Fibroblast of the conjunctiva (primary cell): ENCODE results near the gene SLC23A3.
"Not testable (repeated sequence)": the region's sequence is repeated elsewhere in the genome, so short reads cannot be mapped to it uniquely, and the experiment has no call there.

Experiments used
- DNase-seq: peaks from one replicate; pipeline ENCODE4 v3.0.0-alpha.2; 2010; ENCODE audit warnings: low read depth

The SLC23A3 gene

GRCh38 chr2:219205165-219205538 is 35.3 kb upstream of the SLC23A3 start:
- no peak for DNase-seq

GRCh38 chr2:219204425-219205164 is 34.8 kb upstream of the SLC23A3 start:
- DNase-seq: no peak

- DNase-seq: not testable (repeated sequence)
Observed at GRCh38 chr2:219201331-219201730, 31.5 kb upstream of the SLC23A3 start.

GRCh38 chr2:219200502-219201326 is 30.9 kb upstream of the SLC23A3 start:
- DNase-seq: not testable (repeated sequence)

- no peak for DNase-seq
Observed at GRCh38 chr2:219199470-219200211, 29.8 kb upstream of the SLC23A3 start.

- no peak for DNase-seq
Observed at GRCh38 chr2:219198974-219199373, 29.1 kb upstream of the SLC23A3 start.

GRCh38 chr2:219197388-219197787 is 27.6 kb upstream of the SLC23A3 start:
- no peak for DNase-seq

GRCh38 chr2:219186754-219187456 is 17.1 kb upstream of the SLC23A3 start:
- no peak for DNase-seq

GRCh38 chr2:219184121-219184520 is 14.3 kb upstream of the SLC23A3 start:
- no peak for DNase-seq

GRCh38 chr2:219183151-219183772 is 13.4 kb upstream of the SLC23A3 start:
- DNase-seq: no peak

GRCh38 chr2:219182331-219183150 is 12.7 kb upstream of the SLC23A3 start:
- DNase-seq: no peak

GRCh38 chr2:219181531-219181930 is 11.7 kb upstream of the SLC23A3 start:
- no peak for DNase-seq

GRCh38 chr2:219180961-219181360 is 11.1 kb upstream of the SLC23A3 start:
- DNase-seq: no peak

GRCh38 chr2:219179601-219180465 is 10.0 kb upstream of the SLC23A3 start:
- no peak for DNase-seq

GRCh38 chr2:219178377-219179175 is 8.7 kb upstream of the SLC23A3 start:
- DNase-seq: no peak

GRCh38 chr2:219177552-219178376 is 7.9 kb upstream of the SLC23A3 start, which contains the start of gene RETREG2:
RETREG2 (plus strand) TSS chr2:219178275; CDS start chr2:219178353, 78 bp downstream.
- DNase-seq: peak; percentile 87

GRCh38 chr2:219176818-219177551 is 7.2 kb upstream of the SLC23A3 start, which contains the start of gene CNPPD1:
CNPPD1 (minus strand) TSS chr2:219176925; CDS start chr2:219176828, 97 bp downstream.
- DNase-seq: peak; percentile 59
